Activated T-helper 1 cell treated with Interleukin-2 at 50 U/mL for 16 hours (primary cell): ENCODE results near the gene ZNF423.

Experiments used
- DNase-seq: peaks from one replicate; pipeline ENCODE4 v3.0.0-alpha.2; 2020; ENCODE audit warnings: low read depth

The ZNF423 gene

DNA sequence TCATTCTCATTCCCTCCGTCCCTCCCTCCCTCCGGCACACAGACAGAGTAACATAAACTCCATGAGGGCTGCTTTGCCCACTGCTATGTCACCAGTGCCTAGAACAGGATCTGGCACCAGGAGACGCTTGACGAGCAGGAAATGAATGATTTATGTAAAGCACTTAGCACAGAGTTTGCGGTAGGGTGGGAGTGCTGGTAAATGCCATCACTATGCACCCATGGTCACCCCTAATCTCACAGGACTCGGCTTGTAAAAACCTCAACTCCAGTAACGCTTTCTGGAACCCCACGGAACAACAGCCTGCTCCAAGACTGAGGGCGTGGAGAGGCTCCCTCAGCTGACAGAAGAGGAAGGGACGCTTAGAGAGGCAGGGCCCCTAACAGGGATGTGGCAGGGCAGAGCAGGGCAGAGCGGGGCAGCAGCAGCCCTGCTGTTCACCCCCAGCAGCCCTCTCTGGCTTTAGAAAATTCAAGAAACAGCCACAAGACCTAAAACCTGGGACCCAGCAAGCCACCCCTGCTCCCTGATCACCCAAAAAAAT, 325.4 kb downstream of the ZNF423 start:
- DNase-seq = no peak

DNA sequence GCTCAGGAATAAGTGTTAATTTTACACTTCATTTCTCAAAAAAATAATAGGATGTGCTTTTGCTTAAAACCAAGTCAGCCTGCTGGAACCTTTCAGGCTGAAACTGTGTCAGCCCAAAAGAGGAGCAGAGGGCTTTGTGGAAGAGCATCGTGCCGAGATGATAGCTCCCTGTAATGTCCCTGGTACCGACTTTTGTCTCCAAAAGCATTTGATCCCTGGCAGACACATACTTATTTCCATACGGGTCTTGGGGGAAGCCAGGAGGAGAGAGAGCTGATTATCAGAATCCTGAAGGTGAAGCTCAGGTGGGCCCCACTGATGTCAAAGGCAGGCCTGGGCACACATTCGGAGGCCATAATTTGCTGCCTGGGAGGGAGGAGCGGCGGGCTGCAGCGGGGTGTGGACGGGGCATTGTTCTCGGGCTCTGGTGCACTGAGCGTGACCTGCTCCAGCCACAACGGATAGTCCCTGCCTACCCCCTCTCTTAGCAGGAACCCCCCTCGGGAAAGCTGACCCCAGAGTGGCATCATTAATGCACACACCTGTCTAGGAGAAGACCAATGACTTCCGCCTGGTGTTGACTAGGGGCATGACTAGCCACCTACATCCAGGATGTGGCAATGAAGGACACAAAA, 326.4 kb downstream of the ZNF423 start:
- no peak for DNase-seq

DNA sequence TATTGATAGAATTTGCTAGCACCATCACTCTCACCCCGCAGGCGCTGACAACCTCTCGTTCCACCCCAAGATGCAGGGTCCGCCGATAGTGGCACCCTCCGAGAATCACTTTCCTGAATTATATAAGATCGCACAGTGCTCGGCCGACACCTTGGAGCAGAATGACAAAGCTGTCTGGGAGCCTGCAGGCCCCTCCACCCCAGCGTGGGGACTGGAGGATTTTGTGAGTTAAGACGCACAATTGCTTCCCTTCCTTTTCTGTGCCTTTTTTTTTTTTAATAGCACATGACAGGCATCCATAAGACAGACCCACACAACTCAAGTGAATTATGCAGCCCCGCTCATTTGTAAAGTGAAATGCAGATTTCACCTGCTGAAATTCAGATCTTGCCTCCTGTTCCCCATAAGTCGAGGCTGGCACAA, 327.0 kb downstream of the ZNF423 start:
- no peak for DNase-seq

DNA sequence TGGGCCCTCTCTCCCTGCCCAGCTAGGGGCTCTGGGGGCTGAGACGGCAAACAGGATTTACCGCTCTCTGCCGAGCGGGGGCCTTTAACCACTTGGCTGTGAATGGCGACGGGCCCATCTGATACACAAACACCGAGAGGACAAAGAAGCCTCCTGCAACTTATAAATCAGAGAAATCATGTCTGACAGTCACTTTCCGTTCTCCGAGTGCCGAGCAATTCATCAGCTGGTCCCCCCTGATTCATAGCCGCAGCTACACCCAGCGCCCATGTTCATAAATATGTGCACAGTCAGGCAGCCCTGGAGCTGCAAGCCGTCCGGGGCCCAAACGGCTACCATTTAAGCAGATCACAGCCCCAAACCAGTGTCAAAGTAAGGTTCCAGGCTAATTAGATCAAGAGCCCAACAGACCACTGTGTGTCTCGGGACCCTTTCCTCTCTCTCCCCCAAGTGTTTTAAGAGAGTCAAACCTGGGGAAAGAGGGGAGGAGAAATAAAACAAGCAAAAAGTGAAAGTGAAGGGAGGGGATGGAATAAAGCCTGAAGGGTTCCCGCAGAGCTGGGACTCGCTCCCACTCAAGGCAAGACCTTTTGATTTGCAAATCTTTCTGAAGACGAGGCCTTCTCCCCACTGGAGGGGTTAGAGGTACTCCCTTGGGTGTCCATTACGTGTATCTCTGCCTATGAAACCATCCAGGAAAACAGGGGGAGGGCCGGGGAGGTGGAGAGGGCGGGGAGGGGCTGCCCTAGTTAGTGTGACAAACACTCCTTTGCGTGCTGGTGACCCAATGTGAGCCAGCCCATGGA, 327.6 kb downstream of the ZNF423 start:
- no peak for DNase-seq

DNA sequence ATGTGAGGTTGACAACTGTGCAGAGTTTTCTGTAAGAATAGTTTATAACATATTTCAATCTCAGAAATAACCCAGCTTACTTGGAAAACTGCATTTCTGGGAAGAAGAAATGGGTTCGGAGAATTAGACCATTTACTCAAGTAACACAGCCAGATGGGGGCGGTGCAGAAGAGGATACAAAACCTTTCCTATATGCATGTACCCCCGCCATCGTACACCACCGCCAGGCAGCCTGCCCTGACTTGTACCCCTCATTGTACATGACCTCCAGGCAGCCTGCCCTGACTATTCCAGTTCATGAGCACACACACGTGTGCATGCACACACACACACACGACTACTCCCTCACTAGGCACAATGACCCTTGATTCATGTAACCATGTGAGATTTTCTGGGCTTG, 328.3 kb downstream of the ZNF423 start:
- no peak for DNase-seq

DNA sequence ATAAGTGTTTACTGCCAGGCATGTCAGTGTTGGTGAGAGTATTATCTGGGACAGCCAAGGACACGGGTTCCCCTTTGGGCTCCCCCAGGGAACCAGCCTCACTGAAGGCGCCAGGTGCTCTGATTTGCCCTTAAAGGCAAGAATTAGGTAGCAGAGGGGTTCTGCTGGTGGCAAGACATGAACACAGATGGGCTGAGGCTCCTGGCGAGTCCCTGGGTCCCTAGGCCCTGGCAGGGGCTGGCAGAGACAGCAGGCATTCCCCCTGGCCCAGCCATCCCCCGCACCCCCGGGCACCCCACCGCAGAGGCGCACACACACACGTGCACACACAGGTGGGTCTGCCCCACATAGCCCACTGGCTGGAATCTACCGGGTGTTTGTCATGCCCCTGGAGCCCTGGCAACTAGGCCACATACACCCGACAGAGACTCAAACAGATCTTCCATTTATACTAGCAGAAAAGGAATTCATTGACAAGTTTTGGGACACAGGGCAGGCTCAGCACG, 329.0 kb downstream of the ZNF423 start:
- no peak for DNase-seq

DNA sequence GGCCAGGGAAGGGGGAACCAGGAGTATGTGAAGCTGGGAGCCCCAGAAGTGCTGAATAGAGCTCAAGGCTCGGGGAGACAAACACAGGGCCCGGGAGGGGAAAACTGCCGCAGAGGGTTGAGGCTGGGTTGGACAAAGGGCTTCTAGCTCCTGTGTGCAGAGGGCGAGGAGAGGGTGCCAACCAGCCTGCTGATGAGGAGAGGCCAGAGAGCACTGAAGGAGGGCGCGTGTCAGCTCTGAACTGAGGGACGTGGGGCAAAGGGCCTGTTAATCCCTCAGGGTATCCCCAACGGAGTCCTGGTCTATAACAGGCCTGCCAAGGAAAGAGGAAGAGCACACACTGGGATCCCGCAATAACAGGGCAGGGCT, 331.0 kb downstream of the ZNF423 start:
- DNase-seq = no peak

DNA sequence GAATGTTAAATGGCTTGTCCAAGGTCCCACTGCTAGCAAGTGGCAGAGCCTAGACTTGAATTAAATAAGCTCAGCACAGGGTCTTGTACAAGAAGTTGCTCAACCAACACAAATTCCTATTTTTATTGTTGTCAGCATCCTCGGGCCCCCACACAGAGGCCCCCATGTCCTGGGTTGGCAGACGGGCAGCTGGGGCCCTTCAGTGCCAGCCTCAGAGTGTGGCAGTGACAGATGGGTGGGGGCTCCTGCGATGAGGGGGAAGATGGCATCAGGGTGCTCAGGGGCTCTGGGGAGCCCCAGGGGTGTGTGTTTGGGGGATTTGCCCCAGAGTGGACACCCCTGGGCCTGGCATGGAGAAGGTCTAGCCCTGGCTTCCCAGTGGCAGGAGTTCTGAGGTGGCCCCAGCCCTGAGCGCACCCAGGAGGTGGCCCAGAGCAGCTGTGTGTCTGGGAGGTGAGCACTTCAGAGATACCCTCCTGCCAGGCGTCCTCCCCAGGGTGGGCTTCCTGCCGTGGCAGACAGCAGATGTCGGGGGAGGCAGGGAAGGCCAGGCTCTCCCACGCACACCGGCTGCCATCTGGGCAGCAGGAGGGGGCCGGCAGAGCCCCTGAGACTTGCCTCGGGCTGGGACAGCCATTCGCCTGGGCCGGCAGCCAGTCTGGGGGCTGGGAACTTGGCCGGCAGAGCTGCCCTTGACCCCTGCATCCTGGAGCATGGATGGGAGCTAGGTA, 331.5 kb downstream of the ZNF423 start:
- DNase-seq = no peak

DNA sequence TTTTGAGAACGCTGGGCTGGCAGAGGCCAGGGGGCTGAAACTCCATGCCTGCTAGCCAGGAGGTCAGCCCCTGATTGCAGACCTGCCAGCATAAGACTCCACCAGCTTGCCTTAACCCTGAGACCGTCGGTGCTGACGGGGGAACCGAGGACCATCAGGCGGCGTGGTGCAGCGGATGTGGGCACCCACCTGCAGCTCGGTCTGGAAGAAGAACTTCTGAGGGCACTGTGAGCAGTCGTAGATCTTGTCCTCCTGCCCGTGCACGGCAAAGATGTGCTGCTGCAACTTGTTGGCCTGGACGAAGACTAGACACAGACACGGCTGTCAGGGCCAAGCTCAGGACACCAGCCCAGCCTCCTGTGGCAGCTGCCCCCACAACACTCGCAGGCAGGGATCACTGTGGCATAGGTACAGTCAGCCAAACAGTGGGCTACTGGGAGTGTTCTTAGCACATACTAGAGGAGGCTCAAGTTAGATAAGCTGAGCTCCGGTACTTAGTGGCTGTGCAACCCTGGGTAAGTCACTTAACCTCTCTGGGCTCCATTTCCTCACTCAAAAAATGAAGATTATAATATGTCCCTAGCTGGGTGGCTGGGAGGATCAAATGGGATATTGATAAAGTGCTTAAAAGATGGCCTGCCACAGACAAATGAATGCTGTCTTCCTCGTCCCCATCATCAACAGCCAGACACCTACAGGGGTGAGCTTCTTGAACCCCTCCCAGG, 332.3 kb downstream of the ZNF423 start:
- no peak for DNase-seq

DNA sequence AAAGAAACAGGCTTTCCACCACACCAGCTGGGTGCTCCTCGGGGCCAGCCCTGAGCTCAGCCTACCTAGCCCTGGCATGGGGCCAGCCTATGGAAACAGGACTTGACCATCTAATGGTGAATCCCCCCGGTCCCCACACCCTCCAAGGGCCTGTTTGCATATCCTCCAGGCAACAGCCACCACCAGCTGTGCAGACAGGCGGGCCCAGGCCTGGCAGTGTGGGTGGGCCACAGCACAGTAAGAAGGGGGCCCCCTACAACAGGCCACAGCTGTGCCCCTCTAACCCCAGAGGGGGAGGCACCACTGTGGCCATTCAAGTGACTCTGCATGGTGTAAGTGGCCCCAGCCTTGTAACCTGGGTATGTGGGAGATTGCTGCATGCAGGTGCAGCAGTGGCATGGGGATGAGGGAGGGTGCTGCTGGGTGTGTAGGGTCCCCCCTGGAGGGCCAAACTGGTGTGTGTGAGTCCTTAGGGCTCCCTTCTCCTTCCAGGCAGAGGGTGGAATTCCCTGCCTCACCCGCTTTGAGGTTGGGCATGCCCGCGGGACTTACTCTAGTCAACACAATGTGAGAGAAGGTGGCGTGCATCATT, 334.1 kb downstream of the ZNF423 start:
- DNase-seq = no peak

DNA sequence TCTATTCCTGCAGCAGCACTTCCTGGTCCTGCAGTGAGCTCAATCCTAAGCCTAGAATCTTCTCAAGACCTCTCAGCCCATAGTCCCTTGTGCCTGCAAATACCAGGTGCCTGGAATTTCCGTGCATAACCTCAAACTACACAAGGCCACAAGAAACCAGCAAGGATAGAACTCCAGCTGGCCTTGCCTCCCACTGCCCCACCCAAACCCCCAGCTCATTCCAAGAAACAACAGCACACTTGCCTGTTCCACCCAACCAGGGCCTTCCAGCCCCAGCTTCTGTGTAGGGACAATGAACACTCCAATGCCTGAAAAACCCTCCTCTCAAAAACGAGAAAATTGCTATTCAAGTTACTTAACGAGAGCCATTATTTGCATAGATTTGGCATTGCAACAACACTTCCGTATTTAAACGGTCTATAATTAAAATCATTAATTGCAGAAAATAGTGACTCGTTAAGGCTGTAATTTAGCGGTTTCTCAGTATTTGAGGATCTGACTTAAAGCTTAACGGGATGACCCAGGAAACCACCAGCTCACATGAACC, 335.3 kb downstream of the ZNF423 start:
- DNase-seq = no peak

DNA sequence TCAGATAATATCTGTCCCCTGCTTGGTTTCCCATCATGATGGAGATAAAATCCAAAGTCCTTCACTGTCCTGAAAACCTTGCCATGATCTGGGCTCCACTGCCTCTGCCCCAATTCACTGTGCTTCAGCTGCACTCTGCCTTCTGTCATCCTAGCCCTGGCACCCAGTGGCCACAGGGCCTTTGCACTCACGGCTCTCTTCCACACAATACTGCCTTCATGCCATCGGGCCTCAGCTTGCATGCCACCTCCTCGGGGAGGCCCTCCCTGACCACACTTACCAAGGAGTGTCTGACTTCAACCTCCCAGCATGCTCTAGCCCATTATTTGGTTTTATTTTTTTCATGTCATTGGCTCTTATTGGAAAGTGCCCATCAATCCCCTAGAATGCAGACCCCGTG, 336.2 kb downstream of the ZNF423 start:
- DNase-seq = no peak

DNA sequence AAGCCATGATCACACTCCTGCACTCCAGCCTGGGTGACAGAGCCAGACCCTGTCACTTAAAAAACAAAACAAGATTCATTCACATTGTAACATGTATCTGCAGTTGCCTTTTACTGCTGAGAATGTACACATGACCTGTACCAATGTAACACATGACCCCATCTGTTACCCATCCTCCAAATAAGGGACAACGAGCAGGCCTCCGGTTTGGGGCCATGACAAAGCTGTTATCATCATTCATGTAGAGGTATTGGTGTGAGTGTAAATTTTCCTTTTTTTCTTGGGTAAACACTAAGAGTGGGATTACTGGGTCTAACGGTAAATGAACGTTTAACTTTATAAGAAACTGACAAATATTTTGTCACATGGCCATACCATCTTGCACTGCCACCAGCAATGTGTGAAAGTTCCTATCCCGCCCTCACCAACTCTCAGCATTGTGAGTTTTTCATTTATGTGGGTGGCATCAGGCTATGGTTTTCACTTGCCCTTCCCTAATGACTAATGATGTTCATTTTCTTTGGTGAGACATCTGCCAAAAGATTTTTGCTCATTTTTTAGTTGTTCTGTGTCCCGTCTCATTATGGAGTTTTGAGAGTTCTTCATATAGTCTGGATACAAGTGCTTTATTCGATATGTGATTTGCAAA, 336.8 kb downstream of the ZNF423 start:
- no peak for DNase-seq

DNA sequence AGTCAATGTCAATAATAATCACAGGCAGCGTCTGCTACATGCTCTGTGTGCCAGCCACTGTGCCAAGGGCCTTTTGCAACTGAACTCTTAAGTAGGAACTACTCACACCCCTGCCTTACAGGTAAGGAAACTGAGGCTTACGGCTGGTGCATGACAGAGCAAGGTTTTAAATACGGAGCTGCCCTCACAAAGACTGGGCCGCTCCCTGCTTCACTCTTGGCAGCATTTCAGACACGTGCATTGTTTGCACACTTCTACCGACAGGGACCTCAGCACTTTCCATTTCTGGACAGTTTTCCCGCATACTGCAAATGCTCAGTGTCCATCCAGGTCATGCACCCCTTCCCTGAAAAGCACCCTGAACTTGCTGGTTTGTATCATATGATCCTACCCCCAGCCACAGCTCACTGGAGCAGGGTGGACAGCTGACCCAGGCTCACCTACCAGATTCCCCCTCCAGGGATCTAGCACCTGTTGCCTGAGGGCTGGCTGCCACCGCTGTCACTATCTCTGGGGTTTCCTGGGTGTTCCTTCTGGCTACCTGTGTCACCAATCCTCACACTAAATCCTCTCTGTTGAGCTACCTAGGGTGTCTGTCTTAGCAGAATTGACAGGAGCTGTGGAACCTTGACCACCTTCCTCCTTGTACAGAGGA, 339.4 kb downstream of the ZNF423 start:
- DNase-seq = no peak

DNA sequence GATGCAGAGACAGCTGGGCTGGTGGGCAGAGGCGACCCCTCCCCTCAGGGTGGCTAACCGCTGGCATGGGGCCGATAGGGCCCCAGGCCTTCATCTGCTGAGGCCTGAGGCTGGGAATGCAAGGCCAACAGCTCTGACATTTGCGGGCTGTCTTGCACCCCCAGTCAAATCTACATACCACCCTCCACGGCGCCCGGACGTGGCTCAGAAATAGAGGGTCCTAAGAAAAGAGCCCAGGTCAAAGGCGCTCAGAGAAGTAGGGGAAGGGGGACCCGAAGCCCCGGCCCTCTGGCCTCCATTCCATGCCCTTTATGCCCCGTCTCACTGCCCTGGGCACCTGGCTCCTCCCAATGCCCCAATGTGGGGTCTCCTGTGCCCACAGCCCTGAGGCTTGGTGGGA, 340.1 kb downstream of the ZNF423 start:
- DNase-seq = no peak

DNA sequence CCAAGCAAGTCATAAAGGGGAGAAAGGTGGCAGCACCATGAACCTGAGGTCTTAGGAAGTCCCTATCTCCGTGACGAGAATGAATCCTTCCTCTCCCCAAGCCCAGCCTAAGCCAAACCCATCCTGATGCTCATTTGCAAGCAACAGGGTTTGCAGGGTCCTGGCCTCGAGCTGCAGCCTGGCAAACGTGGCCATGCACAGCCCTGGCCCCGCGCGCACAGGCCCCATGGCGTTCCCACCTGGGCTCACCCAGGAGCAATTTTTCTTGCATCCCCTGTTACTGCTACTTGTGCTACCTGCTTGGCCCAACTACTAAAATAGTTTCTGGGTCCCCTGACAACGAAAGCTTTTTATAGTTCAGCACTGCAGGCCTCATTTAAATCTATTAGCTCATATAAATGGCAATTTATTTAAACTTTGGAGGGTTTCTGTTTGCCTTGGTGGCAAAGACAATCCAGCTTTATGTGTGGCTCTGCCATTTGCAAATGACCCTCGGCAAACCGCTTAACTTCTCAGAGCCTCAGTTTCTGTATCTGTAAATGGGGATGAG, 340.8 kb downstream of the ZNF423 start:
- no peak for DNase-seq

DNA sequence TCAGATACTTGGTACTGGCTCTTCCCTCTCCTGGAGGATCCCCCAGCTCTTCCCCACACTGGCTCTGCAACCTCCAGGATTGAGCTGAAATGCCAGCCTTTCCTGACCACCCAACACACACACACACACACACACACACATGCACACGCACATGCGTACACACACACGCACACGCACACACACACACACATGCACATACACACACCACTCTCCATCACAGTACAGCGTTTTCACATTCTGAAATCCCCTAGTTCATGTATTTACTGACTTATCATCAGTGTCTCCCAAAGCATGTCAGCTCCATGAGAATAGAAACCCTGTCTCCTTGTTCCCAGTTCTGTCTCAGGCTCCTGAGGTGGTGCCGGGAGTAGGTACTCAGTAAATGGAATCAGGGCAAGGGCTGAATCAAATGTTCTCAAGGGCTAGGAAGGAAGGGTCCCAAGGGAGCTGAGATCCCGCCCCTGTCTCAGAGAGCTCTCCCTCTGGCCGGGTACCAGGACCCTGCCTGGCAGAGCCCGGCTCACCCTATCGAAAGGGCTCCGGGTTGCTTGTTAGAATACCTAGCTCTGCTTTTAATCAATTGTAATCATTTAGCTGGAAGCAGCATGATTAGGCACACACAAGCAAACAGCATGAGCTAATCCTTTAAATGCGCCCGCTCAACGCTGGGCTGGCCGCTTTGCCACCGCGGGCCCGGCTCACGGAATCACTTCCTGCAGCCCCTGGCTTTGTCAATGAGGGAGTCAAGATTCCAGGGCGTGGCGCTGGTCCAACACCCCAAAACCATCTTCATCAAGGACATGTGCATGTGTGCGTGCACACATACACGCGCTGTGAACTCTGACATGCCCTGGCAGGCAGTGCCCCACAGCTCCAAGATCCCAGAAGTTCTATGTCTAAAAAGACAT, 341.6 kb downstream of the ZNF423 start:
- DNase-seq = no peak

DNA sequence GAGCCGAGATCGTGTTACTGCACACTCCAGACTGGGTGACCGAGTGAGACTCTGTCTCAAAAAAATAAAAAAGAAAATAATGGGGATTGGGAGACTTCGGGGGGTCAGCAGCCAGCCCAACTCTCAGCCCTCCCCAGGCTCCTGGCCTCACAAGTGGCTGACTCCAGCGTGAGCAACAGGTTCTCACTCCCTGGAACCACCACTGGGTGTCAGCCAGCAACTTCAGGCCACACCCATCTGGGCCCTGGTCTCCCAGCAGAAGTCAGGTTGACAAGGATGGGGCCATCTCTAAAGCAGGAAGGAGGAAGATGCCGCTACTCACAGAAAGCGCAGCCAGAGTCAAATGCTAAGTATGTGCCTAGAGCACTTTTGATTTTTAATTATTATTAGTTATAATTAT, 342.9 kb downstream of the ZNF423 start:
- DNase-seq = no peak
